Cardiac muscle cell (in vitro differentiated cells and primary cell): ENCODE measurements around the gene SQSTM1. TPM values are rescaled to one million over a fixed set of nuclear protein-coding genes. Genes with fewer than 3 reads are reported as not detected.

ENCODE experiments used
- DNase-seq, 2 donors: peaks; one replicate each; pipeline versions ENCODE4 v3.0.0 to v3.0.0-alpha.2; 2010 to 2017; ENCODE audit warnings: low read depth in 1 of 2, low spot score in 1 of 2
- H3K27ac ChIP-seq: fragments of 200-600 bp; sonication (generic); 2 replicates; pipeline ENCODE4 v1.5.1; 2016
- H3K27me3 ChIP-seq: fragments of 200-600 bp; sonication (generic); 2 replicates; pipeline ENCODE4 v1.6.0; 2016; ENCODE audit warnings: control low read depth
- H3K36me3 ChIP-seq: fragments of 200-600 bp; sonication (generic); 2 replicates; pipeline ENCODE4 v1.5.1; 2016; ENCODE audit warnings: control low read depth
- H3K4me1 ChIP-seq: fragments of 200-600 bp; sonication (generic); 2 replicates; pipeline ENCODE4 v1.8.1; 2017; ENCODE audit warnings: low read depth, mild to moderate bottlenecking, mixed run types
- H3K4me3 ChIP-seq: fragments of 200-600 bp; sonication (generic); 2 replicates; pipeline ENCODE4 v1.5.1; 2016; ENCODE audit warnings: mild to moderate bottlenecking
- H3K9me3 ChIP-seq: fragments of 200-600 bp; sonication (generic); 2 replicates; pipeline ENCODE4 v1.5.1; 2017; ENCODE audit warnings: low read depth, mild to moderate bottlenecking, control low read depth
- CTCF ChIP-seq: IDR thresholded peaks from 2 replicates; pipeline ENCODE4 v1.5.1; 2012; ENCODE audit warnings: low read depth, mild to moderate bottlenecking, low read length
- polyA plus RNA-seq: library from polyadenylated mRNA; unstranded; fragments of >200 nt; fragmentation: Nextera tagmentation; extraction: Ambion mirVana; gene quantifications from 2 replicates; pipeline ENCODE4 v1.2.1, GENCODE V29; 2016
- total RNA-seq: library from RNA; depleted of rRNA; stranded (reverse); fragments of >200 nt; gene quantifications from 2 replicates; pipeline ENCODE4 v1.2.3, GENCODE V29; 2016

SQSTM1 gene
- total and polyA plus RNA-seq, 2 experiments from 2014 or later, result 110 to 144 TPM

GRCh38 chr5:179776411-179776938, 44.2 kb upstream of the SQSTM1 start:
- no peaks in the 10 kb centered on the region for H3K27me3 ChIP-seq
- no peaks in the 10 kb centered on the region for H3K4me1 ChIP-seq
- H3K4me3 ChIP-seq, result no peak overlapping the region
- H3K36me3 ChIP-seq, result peaks cover 52% of the 10 kb centered on the region
- DNase-seq, result no peak
- no peaks in the 10 kb centered on the region for H3K9me3 ChIP-seq
- TF ChIP-seq CTCF, result no peak
- H3K27ac ChIP-seq, result no peak overlapping the region

- TF ChIP-seq CTCF, result no peak
- no peak for DNase-seq
- no peaks in the 10 kb centered on the region for H3K9me3 ChIP-seq
- H3K4me1 ChIP-seq, result no peaks in the 10 kb centered on the region
- H3K4me3 ChIP-seq, result no peak overlapping the region
- H3K27me3 ChIP-seq, result no peaks in the 10 kb centered on the region
- H3K27ac ChIP-seq, result no peak overlapping the region
- peaks cover 43% of the 10 kb centered on the region for H3K36me3 ChIP-seq
These were observed 43.2 kb upstream of the SQSTM1 start for GRCh38 chr5:179777456-179777855.

GRCh38 chr5:179777909-179778308, 42.8 kb upstream of the SQSTM1 start:
- H3K9me3 ChIP-seq, result no peaks in the 10 kb centered on the region
- no peak overlapping the region for H3K4me3 ChIP-seq
- TF ChIP-seq CTCF, result no peak
- DNase-seq, result no peak
- H3K27me3 ChIP-seq, result no peaks in the 10 kb centered on the region
- peaks cover 38% of the 10 kb centered on the region for H3K36me3 ChIP-seq
- no peak overlapping the region for H3K27ac ChIP-seq
- H3K4me1 ChIP-seq, result no peaks in the 10 kb centered on the region

GRCh38 chr5:179778591-179778990, 42.1 kb upstream of the SQSTM1 start:
- Histone ChIP-seq H3K4me1 (no peaks in the 10 kb centered on the region), H3K4me3 (no peak overlapping the region), H3K9me3 (no peaks in the 10 kb centered on the region), H3K36me3 (peaks cover 33% of the 10 kb centered on the region), H3K27ac (no peak overlapping the region), H3K27me3 (no peaks in the 10 kb centered on the region)
- DNase-seq, result no peak
- no peak for TF ChIP-seq CTCF

GRCh38 chr5:179779826-179780225, 40.9 kb upstream of the SQSTM1 start:
- H3K36me3 ChIP-seq, result peaks cover 28% of the 10 kb centered on the region
- no peaks in the 10 kb centered on the region for H3K27me3 ChIP-seq
- no peak overlapping the region for H3K27ac ChIP-seq
- no peak for DNase-seq
- TF ChIP-seq CTCF, result no peak
- H3K4me1 ChIP-seq, result no peaks in the 10 kb centered on the region
- no peaks in the 10 kb centered on the region for H3K9me3 ChIP-seq
- H3K4me3 ChIP-seq, result no peak overlapping the region

GRCh38 chr5:179780362-179780761, 40.3 kb upstream of the SQSTM1 start:
- no peaks in the 10 kb centered on the region for H3K4me1 ChIP-seq
- no peaks in the 10 kb centered on the region for H3K9me3 ChIP-seq
- H3K4me3 ChIP-seq, result no peak overlapping the region
- no peak overlapping the region for H3K27ac ChIP-seq
- TF ChIP-seq CTCF, result no peak
- DNase-seq, result no peak
- peaks cover 22% of the 10 kb centered on the region for H3K36me3 ChIP-seq
- H3K27me3 ChIP-seq, result no peaks in the 10 kb centered on the region
